H1 (cell line): ENCODE data around the gene RER1. TPM values are rescaled to one million over a fixed set of nuclear protein-coding genes. Genes with fewer than 3 reads are reported as not detected.

Experiments
- CTCF ChIA-PET: fragments of 300-600 bp; sonication (Branson Sonifier 250); formaldehyde crosslinking; loops from one replicate; lab custom pipeline; 2021; ENCODE audit not compliant: partially characterized antibody; lab: Charles Lee
- POLR2A ChIA-PET: fragments of 300-600 bp; sonication (Branson Sonifier 250); formaldehyde crosslinking; loops from one replicate; lab custom pipeline; 2021; ENCODE audit warnings: inconsistent platforms; ENCODE audit not compliant: partially characterized antibody; lab: Charles Lee
- DNase-seq, 2 experiments: peaks; one replicate each; pipeline versions ENCODE4 v3.0.0 to v3.0.0-alpha.2; 2010 to 2022; ENCODE audit warnings: low spot score in 2 of 2, low read depth in 1 of 2, mixed read lengths in 1 of 2
- FAIRE-seq: peaks from 2 replicates; lab custom pipeline; 2011; peaks lifted over from hg19 to GRCh38; lab: Jason Lieb, UNC
- H2AFZ ChIP-seq: 2 replicates; pipeline ENCODE4 v1.8.1; 2012; ENCODE audit warnings: low read length, inconsistent platforms
- H2AK5ac ChIP-seq: 2 replicates; pipeline ENCODE4 v1.6.1; 2013; ENCODE audit warnings: low read depth, low read length
- H2BK120ac ChIP-seq: replicated peaks from 2 replicates; pipeline ENCODE3; 2013; ENCODE audit warnings: low read depth, low read length, inconsistent platforms
- H2BK12ac ChIP-seq: 2 replicates; pipeline ENCODE4 v1.6.1; 2013; ENCODE audit warnings: low read depth, low read length
- H2BK15ac ChIP-seq: 2 replicates; pipeline ENCODE4 v1.6.1; 2013; ENCODE audit warnings: low read length
- H2BK20ac ChIP-seq: 2 replicates; pipeline ENCODE4 v1.6.1; 2013; ENCODE audit warnings: low read length
- H2BK5ac ChIP-seq: 2 replicates; pipeline ENCODE4 v1.6.1; 2013; ENCODE audit warnings: low read depth, low read length
- H3K14ac ChIP-seq: 2 replicates; pipeline ENCODE4 v1.6.1; 2013; ENCODE audit warnings: inconsistent platforms; ENCODE audit not compliant: insufficient read length
- H3K18ac ChIP-seq: 2 replicates; pipeline ENCODE4 v1.6.1; 2013; ENCODE audit warnings: low read length; ENCODE audit errors: extremely low read depth
- H3K23ac ChIP-seq: 2 replicates; pipeline ENCODE4 v1.6.1; 2013; ENCODE audit warnings: inconsistent platforms; ENCODE audit not compliant: insufficient read length
- H3K23me2 ChIP-seq: 2 replicates; pipeline ENCODE4 v1.6.1; 2013; ENCODE audit warnings: low read depth, low read length
- H3K27ac ChIP-seq: 2 replicates; pipeline ENCODE4 v1.6.1; 2011; ENCODE audit warnings: low read depth, low read length, inconsistent platforms
- H3K27me3 ChIP-seq, 4 experiments: replicated peaks in 1 of 4; 1 replicate in 1 of 4; 2 replicates in 3 of 4; pipeline versions ENCODE4 v1.6.1 to v1.8.1; 2011 to 2013; ENCODE audit warnings: low read length in 3 of 4, mild to moderate bottlenecking in 3 of 4, inconsistent platforms in 2 of 4, mixed read lengths in 2 of 4, moderate library complexity in 1 of 4; ENCODE audit not compliant: control insufficient read depth in 3 of 4, insufficient read depth in 3 of 4; ENCODE audit errors: extremely low read depth in 1 of 4
- H3K36me3 ChIP-seq, 4 experiments: 2 replicates each; pipeline versions ENCODE4 v1.6.1 to v1.8.1; 2011 to 2013; ENCODE audit warnings: mild to moderate bottlenecking in 4 of 4, low read length in 3 of 4, moderate library complexity in 2 of 4, control low read depth in 1 of 4, inconsistent platforms in 1 of 4; ENCODE audit not compliant: insufficient read depth in 4 of 4, control insufficient read depth in 2 of 4
- H3K4ac ChIP-seq: replicated peaks from 2 replicates; pipeline ENCODE3; 2013; ENCODE audit warnings: low read length, low read depth, mixed read lengths, inconsistent platforms; ENCODE audit not compliant: insufficient read length
- H3K4me1 ChIP-seq, 4 experiments: replicated peaks in 1 of 4; 1 replicate in 1 of 4; 2 replicates in 3 of 4; pipeline versions ENCODE4 v1.6.1 to v1.8.1; 2011 to 2013; ENCODE audit warnings: low read length in 3 of 4, inconsistent platforms in 2 of 4, mixed read lengths in 1 of 4; ENCODE audit not compliant: insufficient read depth in 4 of 4, control insufficient read depth in 3 of 4
- H3K4me2 ChIP-seq, 2 experiments: 2 replicates each; pipeline versions ENCODE4 v1.6.1 to v1.8.1; 2011 to 2013; ENCODE audit warnings: low read depth in 2 of 2, low read length in 2 of 2, control low read depth in 1 of 2, inconsistent platforms in 1 of 2, mild to moderate bottlenecking in 1 of 2; ENCODE audit not compliant: insufficient read depth in 1 of 2
- H3K4me3 ChIP-seq, 4 experiments: fragments of 200-600, 300-600 bp in 1 of 4; sonication (generic), shearing (Covaris generic), sonication (Bioruptor Twin) in 1 of 4; 2 replicates each; pipeline versions ENCODE4 v1.5.1 to v1.8.1; 2011 to 2016; ENCODE audit warnings: low read length in 4 of 4, low read depth in 3 of 4, control low read depth in 2 of 4, inconsistent platforms in 2 of 4, mild to moderate bottlenecking in 2 of 4, mixed read lengths in 1 of 4, moderate library complexity in 1 of 4; ENCODE audit not compliant: insufficient read depth in 2 of 4; ENCODE audit errors: extremely low read depth in 1 of 4
- H3K56ac ChIP-seq: replicated peaks from 2 replicates; pipeline ENCODE3; 2013; ENCODE audit warnings: low read depth, mild to moderate bottlenecking, mixed read lengths, low read length, inconsistent platforms; ENCODE audit not compliant: insufficient read length
- H3K79me1 ChIP-seq: 2 replicates; pipeline ENCODE4 v1.6.1; 2013; ENCODE audit warnings: low read depth, low read length, control low read depth
- H3K79me2 ChIP-seq, 2 experiments: 2 replicates each; pipeline versions ENCODE4 v1.6.1 to v1.8.1; 2012 to 2013; ENCODE audit warnings: low read length in 2 of 2, mild to moderate bottlenecking in 2 of 2, inconsistent platforms in 1 of 2; ENCODE audit not compliant: insufficient read depth in 2 of 2, control insufficient read depth in 1 of 2
- H3K9ac ChIP-seq, 4 experiments: replicated peaks in 1 of 4; 1 replicate in 1 of 4; 2 replicates in 3 of 4; pipeline versions ENCODE4 v1.6.1 to v1.8.1; 2011 to 2013; ENCODE audit warnings: low read depth in 3 of 4, low read length in 3 of 4, control low read depth in 2 of 4, mild to moderate bottlenecking in 2 of 4, moderate library complexity in 2 of 4, inconsistent platforms in 1 of 4; ENCODE audit errors: extremely low read depth in 1 of 4
- H3K9me3 ChIP-seq, 2 experiments: 2 replicates each; pipeline versions ENCODE4 v1.6.1 to v1.8.1; 2012 to 2013; ENCODE audit warnings: mild to moderate bottlenecking in 2 of 2, moderate library complexity in 2 of 2, control low read depth in 1 of 2, inconsistent platforms in 1 of 2, low read depth in 1 of 2, low read length in 1 of 2, mixed read lengths in 1 of 2; ENCODE audit not compliant: insufficient read depth in 2 of 2
- H4K20me1 ChIP-seq, 2 experiments: replicated peaks in 1 of 2; 2 replicates each; pipeline versions ENCODE3 to v1.8.1; 2011 to 2013; ENCODE audit warnings: inconsistent platforms in 2 of 2, low read length in 2 of 2, mild to moderate bottlenecking in 1 of 2; ENCODE audit not compliant: insufficient read depth in 2 of 2, control insufficient read depth in 1 of 2
- H4K5ac ChIP-seq: 2 replicates; pipeline ENCODE4 v1.6.1; 2013; ENCODE audit warnings: low read length, low read depth, mixed read lengths, inconsistent platforms; ENCODE audit not compliant: insufficient read length
- H4K8ac ChIP-seq: 2 replicates; pipeline ENCODE4 v1.8.0; 2013; ENCODE audit warnings: mild to moderate bottlenecking, moderate library complexity, low read length, inconsistent platforms; ENCODE audit not compliant: insufficient read depth; ENCODE audit errors: extremely low read depth
- H4K91ac ChIP-seq: replicated peaks from 2 replicates; pipeline ENCODE3; 2013; ENCODE audit warnings: low read length, mixed read lengths, inconsistent platforms; ENCODE audit not compliant: insufficient read length
- EGR1 ChIP-seq: IDR thresholded peaks from 2 replicates; pipeline ENCODE4 v1.6.1; 2011; ENCODE audit warnings: low read depth, low read length, borderline replicate concordance
- KDM4A ChIP-seq: IDR thresholded peaks from one replicate; pipeline ENCODE4 v1.7.1; 2012; ENCODE audit warnings: low read depth, mild to moderate bottlenecking, moderate library complexity, low read length, inconsistent platforms; ENCODE audit not compliant: severe bottlenecking
- SRF ChIP-seq: IDR thresholded peaks from 2 replicates; pipeline ENCODE4 v1.6.1; 2011; ENCODE audit warnings: mild to moderate bottlenecking, low read depth, low read length, moderate library complexity
- TBP ChIP-seq: IDR thresholded peaks from 2 replicates; pipeline ENCODE4 v1.6.1; 2011; ENCODE audit warnings: low read depth, low read length, improper control_type of control experiment
- WGBS, 2 experiments: shearing (Covaris generic) in 1 of 2; methylation state at CpG; one replicate each; pipeline versions ENCODE4 v1.1.6 to v1.1.7; 2013 to 2015; ENCODE audit warnings: low lambda C conversion rate in 2 of 2, mixed read lengths in 2 of 2, inconsistent platforms in 1 of 2, low coverage in 1 of 2, missing lambda C conversion rate in 1 of 2; ENCODE audit not compliant: insufficient replicate concordance in 2 of 2, insufficient coverage in 1 of 2, insufficient read length in 1 of 2; ENCODE audit errors: extremely low coverage in 1 of 2, missing lambda C conversion rate in 1 of 2; 5-methylcytosine and 5-hydroxymethylcytosine counted together
- polyA plus RNA-seq, 7 experiments: library from polyadenylated mRNA; depleted of rRNA in 3 of 7; stranded (reverse) in 5 of 7; unstranded in 2 of 7; fragments of >200 nt in 5 of 7; fragments of 200-250 nt in 2 of 7; gene quantifications; 1 replicate in 5 of 7; 2 replicates in 1 of 7; 4 replicates in 1 of 7; pipeline versions ENCODE4 v1.2.1 to v1.2.3, GENCODE V29; 2011 to 2013; ENCODE audit warnings: missing spikeins in 2 of 7, mixed read lengths in 2 of 7
- total RNA-seq: library from RNA; stranded (reverse); fragmentation: NEBNext Ultra II Directional; extraction: Animal tissue kit (Norgen Biotek cat#: 25700); gene quantifications from 2 replicates; pipeline ENCODE4 v1.2.1, GENCODE V29; 2021

Gene RER1
- total and polyA plus RNA-seq, 2 of the 8 experiments (the other 6 are each of a cell fraction or from before 2014, with no cell fraction given): 102 to 134 TPM

DNA sequence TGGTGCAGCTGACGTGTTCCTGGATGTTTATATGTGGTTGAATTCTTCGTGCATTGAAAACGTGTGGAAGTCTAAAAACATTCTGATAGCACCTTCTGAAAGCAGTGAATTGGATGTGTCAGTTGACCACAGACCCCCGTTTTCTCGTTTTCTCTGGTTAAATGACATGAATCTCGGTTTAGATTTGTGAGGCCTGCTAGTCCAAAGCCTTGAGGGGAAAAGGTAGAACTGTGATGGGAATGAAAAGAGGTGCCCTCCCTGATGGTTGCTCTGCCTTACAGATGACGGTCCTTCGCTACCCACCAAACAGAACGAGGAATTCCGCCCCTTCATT is 8.9 kb downstream of the RER1 start:
- Histone ChIP-seq H3K4me1 (no peaks in the 10 kb centered on the region), H3K4me3 (no peak overlapping the region), H2BK12ac (no peak overlapping the region), H2BK5ac (no peak overlapping the region), H4K20me1 (peaks cover 5 to 19% of the 10 kb centered on the region in 2 experiments), H3K18ac (no peak overlapping the region), H4K5ac (no peak overlapping the region), H2BK20ac (no peak overlapping the region), H3K79me2 (no peaks in the 10 kb centered on the region), H2BK120ac (no peak overlapping the region), H4K8ac (no peak overlapping the region), H2BK15ac (no peak overlapping the region), H3K79me1 (peaks cover 2% of the 10 kb centered on the region; the same call in 1 of the 2 replicates), H2AFZ (no peak overlapping the region), H3K14ac (no peak overlapping the region), H3K27ac (no peak overlapping the region), H2AK5ac (no peak overlapping the region), H4K91ac (no peak overlapping the region), H3K27me3 (no peaks in the 10 kb centered on the region), H3K4me2 (no peak overlapping the region), H3K23me2 (no peaks in the 10 kb centered on the region), H3K9me3 (no peaks in the 10 kb centered on the region), H3K36me3 (peaks cover 18 to 71% (median 45%) of the 10 kb centered on the region in 4 experiments), H3K23ac (no peak overlapping the region), H3K4ac (no peak overlapping the region), H3K56ac (no peak overlapping the region), H3K9ac (no peak overlapping the region)
- DNase-seq (no peak), FAIRE-seq (no peak)
- ChIA-PET CTCF (interaction anchor here (1.5 kb wide), 1 partner anchor 10 kb away, joined by 3 read pairs; no protein-coding TSS in a partner anchor), POLR2A (interaction anchor here (0.6 to 6.7 kb wide), 4 partner anchors 7 to 500 kb away, joined by 3 to 29 read pairs (median 4); partner anchors contain the start of genes MORN1 and RER1)
- TF ChIP-seq SRF (no peak), KDM4A (no peak), EGR1 (no peak), TBP (no peak)
- WGBS, 2 experiments: 90% methylated on average over 10 of the region's 10 CpGs; no CpG with 5 or more reads in 1 of the 2 experiments
